ENCODE results near the gene OLIG1.

DNA sequence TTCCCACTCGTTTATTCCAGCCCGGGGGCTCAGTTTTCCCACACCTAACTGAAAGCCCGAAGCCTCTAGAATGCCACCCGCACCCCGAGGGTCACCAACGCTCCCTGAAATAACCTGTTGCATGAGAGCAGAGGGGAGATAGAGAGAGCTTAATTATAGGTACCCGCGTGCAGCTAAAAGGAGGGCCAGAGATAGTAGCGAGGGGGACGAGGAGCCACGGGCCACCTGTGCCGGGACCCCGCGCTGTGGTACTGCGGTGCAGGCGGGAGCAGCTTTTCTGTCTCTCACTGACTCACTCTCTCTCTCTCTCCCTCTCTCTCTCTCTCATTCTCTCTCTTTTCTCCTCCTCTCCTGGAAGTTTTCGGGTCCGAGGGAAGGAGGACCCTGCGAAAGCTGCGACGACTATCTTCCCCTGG lies 43.5 kb upstream of the OLIG1 start:
- TF ChIP-seq, protein P1, sequence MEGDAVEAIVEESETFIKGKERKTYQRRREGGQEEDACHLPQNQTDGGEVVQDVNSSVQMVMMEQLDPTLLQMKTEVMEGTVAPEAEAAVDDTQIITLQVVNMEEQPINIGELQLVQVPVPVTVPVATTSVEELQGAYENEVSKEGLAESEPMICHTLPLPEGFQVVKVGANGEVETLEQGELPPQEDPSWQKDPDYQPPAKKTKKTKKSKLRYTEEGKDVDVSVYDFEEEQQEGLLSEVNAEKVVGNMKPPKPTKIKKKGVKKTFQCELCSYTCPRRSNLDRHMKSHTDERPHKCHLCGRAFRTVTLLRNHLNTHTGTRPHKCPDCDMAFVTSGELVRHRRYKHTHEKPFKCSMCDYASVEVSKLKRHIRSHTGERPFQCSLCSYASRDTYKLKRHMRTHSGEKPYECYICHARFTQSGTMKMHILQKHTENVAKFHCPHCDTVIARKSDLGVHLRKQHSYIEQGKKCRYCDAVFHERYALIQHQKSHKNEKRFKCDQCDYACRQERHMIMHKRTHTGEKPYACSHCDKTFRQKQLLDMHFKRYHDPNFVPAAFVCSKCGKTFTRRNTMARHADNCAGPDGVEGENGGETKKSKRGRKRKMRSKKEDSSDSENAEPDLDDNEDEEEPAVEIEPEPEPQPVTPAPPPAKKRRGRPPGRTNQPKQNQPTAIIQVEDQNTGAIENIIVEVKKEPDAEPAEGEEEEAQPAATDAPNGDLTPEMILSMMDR (IDR thresholded peaks at IDR 0.05; ENCODE audit: control extremely low read depth in 1 of 3, insufficient read depth in 1 of 3, low read depth in 1 of 3, low read length in 3 of 3): no peak
- TF ChIP-seq JUN (IDR thresholded peaks at IDR 0.05; ENCODE audit: low read depth, low read length) (no peak), RAD21 (IDR thresholded peaks at IDR 0.05 in 1 of 2, conservative IDR thresholded peaks at IDR 0.05 in 1 of 2; ENCODE audit: low read depth in 2 of 2, low read length in 2 of 2) (no peak), CHD2 (IDR thresholded peaks at IDR 0.05; ENCODE audit: low read length) (no peak)
- TF ChIP-seq, protein P2, sequence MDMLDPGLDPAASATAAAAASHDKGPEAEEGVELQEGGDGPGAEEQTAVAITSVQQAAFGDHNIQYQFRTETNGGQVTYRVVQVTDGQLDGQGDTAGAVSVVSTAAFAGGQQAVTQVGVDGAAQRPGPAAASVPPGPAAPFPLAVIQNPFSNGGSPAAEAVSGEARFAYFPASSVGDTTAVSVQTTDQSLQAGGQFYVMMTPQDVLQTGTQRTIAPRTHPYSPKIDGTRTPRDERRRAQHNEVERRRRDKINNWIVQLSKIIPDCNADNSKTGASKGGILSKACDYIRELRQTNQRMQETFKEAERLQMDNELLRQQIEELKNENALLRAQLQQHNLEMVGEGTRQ (IDR thresholded peaks at IDR 0.05; ENCODE audit: low read length): no peak

Data from H1 (cell line).